ENCODE measurements around the gene CACNA1C.

CACNA1C gene

GRCh38 chr12:2501464-2502191, 448.8 kb downstream of the CACNA1C start:
- FAIRE-seq, result no peak
- no peak for DNase-seq (ENCODE audit: insufficient read length, low spot score)
- TF ChIP-seq CTCF (IDR thresholded peaks at IDR 0.05; ENCODE audit: insufficient read depth, missing control alignments), result no peak

GRCh38 chr12:2503036-2503435, 450.2 kb downstream of the CACNA1C start:
- DNase-seq (ENCODE audit: insufficient read length, low spot score) (no peak), FAIRE-seq (no peak)
- no peak for TF ChIP-seq CTCF (IDR thresholded peaks at IDR 0.05; ENCODE audit: insufficient read depth, missing control alignments)

GRCh38 chr12:2503762-2504161, 451.0 kb downstream of the CACNA1C start:
- no peak for FAIRE-seq

GRCh38 chr12:2504577-2504976, 451.8 kb downstream of the CACNA1C start:
- TF ChIP-seq CTCF (IDR thresholded peaks at IDR 0.05; ENCODE audit: insufficient read depth, missing control alignments), result no peak
- FAIRE-seq, result no peak
- no peak for DNase-seq (ENCODE audit: insufficient read length, low spot score)

More at GRCh38 chr12:2503762-2504161, 451.0 kb downstream of the CACNA1C start:
- DNase-seq (ENCODE audit: insufficient read length, low spot score), result no peak
- no peak for TF ChIP-seq CTCF (IDR thresholded peaks at IDR 0.05; ENCODE audit: insufficient read depth, missing control alignments)

DNA sequence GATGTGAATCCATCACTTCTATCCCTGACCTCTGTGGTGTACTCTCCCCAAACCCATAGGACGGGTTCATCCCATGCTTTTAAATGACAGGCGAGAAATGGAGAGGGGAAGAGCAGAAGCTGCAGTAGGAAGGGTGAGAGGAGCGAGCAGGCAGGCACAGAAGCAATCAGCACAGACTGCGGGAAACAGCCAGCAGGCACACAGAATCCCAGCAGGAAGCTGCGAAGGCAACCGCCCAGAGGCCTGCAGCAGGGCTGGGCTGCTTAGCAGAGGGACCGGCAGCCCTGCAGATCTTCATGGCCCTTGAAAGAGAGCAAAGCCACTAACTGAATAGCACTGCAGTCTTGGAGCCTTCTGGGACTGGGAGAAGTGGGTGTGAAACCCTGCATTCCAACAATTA, 455.0 kb downstream of the CACNA1C start:
- FAIRE-seq, result no peak
- no peak for DNase-seq (ENCODE audit: insufficient read length, low spot score)
- no peak for TF ChIP-seq CTCF (IDR thresholded peaks at IDR 0.05; ENCODE audit: insufficient read depth, missing control alignments)

- TF ChIP-seq CTCF (IDR thresholded peaks at IDR 0.05; ENCODE audit: insufficient read depth, missing control alignments), result no peak
- DNase-seq (ENCODE audit: insufficient read length, low spot score), result no peak
- FAIRE-seq, result no peak
These were observed 456.4 kb downstream of the CACNA1C start for GRCh38 chr12:2509137-2509536.

- no peak for FAIRE-seq
- no peak for TF ChIP-seq CTCF (IDR thresholded peaks at IDR 0.05; ENCODE audit: insufficient read depth, missing control alignments)
- no peak for DNase-seq (ENCODE audit: insufficient read length, low spot score)
These were observed 457.3 kb downstream of the CACNA1C start for GRCh38 chr12:2510045-2510444.

Measured in D721Med (cell line).